DND-41 (cell line): ENCODE measurements around the gene DNMBP.
"Not testable (repeated sequence)": the region's sequence is repeated elsewhere in the genome, so short reads cannot be mapped to it uniquely, and the experiment has no call there.

Source experiments
- CTCF ChIP-seq: IDR thresholded peaks from 2 replicates; pipeline ENCODE4 v1.5.1; 2012; ENCODE audit warnings: borderline replicate concordance, low read length, moderate library complexity, mild to moderate bottlenecking; ENCODE audit not compliant: poor library complexity, severe bottlenecking; ENCODE audit errors: extremely low read depth
- EZH2 ChIP-seq: IDR thresholded peaks from 3 replicates; pipeline ENCODE4 v1.6.1; 2012; ENCODE audit warnings: borderline replicate concordance, low read depth, mild to moderate bottlenecking, moderate library complexity, low read length, inconsistent platforms; ENCODE audit not compliant: severe bottlenecking

- not testable (repeated sequence) for TF ChIP-seq CTCF, EZH2
Observed at GRCh38 chr10:99895066-99895465, 114.7 kb downstream of the DNMBP start.
